ENCODE measurements around the gene TRPM5.

TRPM5 gene

GRCh38 chr11:2419638-2420501 lies 24.4 kb downstream of the TRPM5 start:
- no peak for DNase-seq

DNA sequence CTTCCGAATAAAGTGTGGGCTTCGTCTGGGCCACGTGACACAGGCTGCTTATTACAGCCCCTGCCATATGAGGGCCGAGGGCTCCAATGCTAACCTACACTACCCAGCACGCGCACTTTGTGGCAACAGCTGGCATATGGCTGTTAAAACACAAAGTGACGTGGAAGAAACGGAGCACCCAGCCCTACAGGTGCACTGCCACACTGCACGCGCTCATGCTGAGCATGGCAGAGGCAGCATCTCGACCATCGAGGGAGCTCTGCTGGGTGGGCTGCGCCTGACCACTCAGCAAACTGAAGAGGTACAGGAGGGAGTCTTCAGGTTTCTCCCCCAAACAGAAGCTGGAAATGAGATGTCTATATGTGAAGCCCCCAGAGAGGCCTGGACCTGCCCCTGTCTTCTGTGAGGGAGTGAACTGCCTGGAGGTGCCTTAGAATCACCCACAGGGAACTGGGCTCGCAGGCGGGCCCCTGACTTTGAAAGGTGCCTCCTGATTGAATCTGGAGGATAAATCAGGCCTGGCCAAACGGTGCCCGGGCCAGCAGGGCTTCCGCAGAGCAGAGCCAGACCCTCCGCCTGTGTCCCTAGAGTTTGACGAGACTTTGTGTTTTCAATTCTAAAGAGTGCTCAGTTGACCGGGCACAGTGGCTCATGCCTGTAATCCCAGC lies 25.5 kb downstream of the TRPM5 start:
- no peak for DNase-seq

- DNase-seq, result no peak
Observed at GRCh38 chr11:2417856-2418692, 26.2 kb downstream of the TRPM5 start.

GRCh38 chr11:2416765-2417164 lies 27.5 kb downstream of the TRPM5 start:
- no peak for DNase-seq

GRCh38 chr11:2415601-2416380 lies 28.5 kb downstream of the TRPM5 start:
- DNase-seq, result no peak

DNA sequence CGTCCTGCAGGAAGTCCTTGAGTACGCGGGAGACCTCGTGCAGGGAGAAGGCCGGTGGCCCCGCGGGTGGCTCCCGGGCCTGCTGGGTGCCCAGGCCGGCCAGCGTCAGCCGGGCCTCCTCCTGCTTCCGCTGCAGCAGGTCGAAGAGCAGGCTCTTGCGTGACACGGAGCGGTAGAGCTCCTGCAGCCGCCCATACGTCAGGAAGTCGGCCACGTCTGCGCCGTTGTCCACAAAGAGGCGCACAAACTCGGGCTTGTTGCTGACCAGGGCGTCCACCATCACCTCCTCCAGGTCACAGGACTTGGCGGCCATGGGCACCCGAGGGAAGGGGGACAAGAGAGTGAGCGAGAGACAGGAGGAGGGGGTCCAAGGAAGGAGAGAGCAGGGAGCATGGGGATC lies 29.1 kb downstream of the TRPM5 start:
- DNase-seq, result no peak

- DNase-seq, result no peak
Observed at GRCh38 chr11:2414616-2415015, 29.7 kb downstream of the TRPM5 start.

- DNase-seq, result no peak
Observed at GRCh38 chr11:2413742-2414579, 30.4 kb downstream of the TRPM5 start.

GRCh38 chr11:2412323-2412722 lies 32.0 kb downstream of the TRPM5 start:
- no peak for DNase-seq

DNA sequence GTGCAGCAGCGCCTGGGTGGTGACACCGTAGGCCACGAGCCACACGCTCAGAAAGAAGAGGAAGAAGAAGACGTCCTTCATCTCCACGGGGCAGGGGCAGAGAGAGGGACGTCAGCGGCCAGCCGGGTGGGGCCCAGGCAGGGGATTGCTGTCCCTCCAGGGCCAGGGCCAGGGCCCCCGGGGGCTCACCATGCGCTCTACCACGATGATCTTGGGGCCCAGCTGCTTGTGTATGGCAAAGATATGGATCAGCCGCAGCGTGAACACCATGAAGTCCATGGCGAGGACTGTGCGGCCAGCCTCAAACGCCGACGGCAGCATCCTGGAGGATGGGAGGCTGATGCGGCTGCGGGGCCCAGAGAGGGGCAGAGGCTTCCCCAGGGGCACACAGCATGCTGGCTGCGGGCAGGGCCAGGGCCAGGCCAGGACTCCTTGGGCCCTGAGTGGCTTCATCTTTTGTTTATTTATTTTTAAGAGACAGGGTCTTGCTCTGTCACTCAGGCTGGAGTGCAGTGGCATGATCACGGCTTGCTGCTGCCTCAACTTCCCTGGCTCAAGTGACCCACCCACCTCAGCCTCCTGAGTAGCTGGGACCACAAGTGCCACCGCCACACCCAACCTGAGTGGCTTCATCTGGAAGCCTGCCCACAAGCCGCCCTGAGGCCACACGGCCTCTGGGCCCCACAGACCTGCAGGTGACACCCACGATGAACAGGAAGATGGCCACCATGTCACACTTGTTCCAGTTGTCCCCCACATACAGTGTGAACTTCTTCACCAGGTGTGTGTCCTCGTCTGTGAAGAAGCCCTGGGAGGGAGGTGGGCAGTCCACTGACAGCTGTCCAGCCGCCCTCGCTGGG lies 32.6 kb downstream of the TRPM5 start:
- no peak for DNase-seq

- no peak for DNase-seq
Observed at GRCh38 chr11:2410616-2411015, 33.7 kb downstream of the TRPM5 start.

DNA sequence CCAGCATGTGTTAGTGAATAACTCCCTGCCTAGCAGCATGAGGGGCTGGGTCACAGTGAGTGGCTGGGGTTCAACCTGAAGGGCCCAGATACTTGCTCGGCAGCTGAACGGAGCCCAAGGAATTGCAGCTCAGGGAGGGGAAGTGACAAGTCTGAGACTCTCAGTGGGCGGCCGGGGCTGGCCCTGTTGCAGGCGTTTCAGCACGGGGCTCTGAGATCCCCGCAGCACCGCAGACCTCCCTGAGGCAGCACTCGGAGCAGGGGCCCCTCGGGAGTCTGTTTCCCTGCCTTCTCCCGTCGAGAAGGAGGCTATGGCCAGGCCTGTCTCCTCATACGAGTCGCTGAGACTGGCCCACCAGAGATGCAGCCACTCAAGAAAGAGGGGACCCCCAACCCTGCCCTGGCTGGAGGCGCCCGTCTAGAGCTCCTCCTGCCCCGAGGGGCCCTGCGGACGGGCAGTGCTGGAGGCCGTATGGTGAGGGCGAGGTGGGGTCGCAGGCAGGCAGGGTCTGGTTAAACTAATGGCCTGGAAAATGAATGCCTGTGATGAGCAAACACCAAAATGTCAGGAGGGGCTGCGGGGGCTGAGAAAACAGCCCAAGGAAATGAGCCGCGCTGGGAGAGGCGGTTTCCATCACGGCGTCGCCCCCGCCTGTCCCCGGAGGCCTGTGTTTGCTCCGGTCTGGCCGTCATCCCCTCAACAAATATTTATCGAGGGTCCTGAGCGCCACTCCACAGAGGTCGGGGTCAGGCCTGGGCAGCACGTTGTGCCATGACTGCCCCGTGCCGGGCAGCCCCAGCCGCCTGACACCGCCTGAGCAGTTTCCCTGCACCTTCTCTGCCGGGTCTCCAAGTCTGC lies 34.5 kb downstream of the TRPM5 start:
- DNase-seq, result no peak

- no peak for DNase-seq
Observed at GRCh38 chr11:2409126-2409525, 35.2 kb downstream of the TRPM5 start.

GRCh38 chr11:2408671-2409070 lies 35.6 kb downstream of the TRPM5 start:
- DNase-seq, result no peak

- no peak for DNase-seq
Observed at GRCh38 chr11:2406878-2407410, 37.4 kb downstream of the TRPM5 start.

- DNase-seq, result no peak
Observed at GRCh38 chr11:2406451-2406850, 37.9 kb downstream of the TRPM5 start.

DNA sequence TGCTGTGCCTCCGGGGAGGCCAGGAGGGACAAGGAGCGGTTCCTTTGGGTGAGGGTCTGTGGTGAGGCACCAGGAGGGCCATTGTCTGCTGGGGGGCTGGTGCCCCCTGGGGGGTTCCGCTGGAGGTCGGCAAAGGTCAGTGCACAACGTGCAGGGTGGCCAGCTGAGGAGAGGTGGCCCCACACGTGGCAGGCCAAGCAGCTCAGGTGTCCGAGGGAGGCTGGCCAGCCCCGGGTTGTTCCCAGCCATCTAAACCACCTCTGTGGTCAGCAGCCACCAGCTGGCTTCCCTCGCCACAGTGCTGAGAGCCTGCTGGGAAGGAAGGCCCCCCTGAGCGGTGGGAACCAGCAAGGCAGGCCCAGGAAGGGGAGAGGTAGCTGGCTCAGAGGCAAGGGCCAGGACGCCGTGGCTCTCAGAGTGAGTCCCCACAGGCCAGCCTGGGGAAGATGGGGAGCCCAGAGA lies 39.5 kb downstream of the TRPM5 start:
- DNase-seq, result no peak

DNA sequence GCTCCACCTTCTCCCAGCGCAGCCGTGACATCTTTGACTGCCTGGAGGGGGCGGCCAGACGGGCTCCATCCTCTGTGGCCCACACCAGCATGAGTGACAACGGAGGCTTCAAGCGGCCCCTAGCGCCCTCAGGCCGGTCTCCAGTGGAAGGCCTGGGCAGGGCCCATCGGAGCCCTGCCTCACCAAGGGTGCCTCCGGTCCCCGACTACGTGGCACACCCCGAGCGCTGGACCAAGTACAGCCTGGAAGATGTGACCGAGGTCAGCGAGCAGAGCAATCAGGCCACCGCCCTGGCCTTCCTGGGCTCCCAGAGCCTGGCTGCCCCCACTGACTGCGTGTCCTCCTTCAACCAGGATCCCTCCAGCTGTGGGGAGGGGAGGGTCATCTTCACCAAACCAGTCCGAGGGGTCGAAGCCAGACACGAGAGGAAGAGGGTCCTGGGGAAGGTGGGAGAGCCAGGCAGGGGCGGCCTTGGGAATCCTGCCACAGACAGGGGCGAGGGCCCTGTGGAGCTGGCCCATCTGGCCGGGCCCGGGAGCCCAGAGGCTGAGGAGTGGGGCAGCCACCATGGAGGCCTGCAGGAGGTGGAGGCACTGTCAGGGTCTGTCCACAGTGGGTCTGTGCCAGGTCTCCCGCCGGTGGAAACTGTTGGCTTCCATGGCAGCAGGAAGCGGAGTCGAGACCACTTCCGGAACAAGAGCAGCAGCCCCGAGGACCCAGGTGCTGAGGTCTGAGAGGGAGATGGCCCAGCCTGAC lies 41.2 kb downstream of the TRPM5 start:
- DNase-seq, result no peak

- no peak for DNase-seq
Observed at GRCh38 chr11:2402106-2402505, 42.2 kb downstream of the TRPM5 start.

Data from NCI-H187 treated with DMSO at 0.1 percent for 48 hours (cell line).